Endodermal cell (in vitro differentiated cells): ENCODE measurements around the gene PPP1R12B. TPM values are rescaled to one million over a fixed set of nuclear protein-coding genes. Genes with fewer than 3 reads are reported as not detected.
A peak's percentile ranks its signal among the peaks of the same experiment; 100 is the strongest.
"Not testable (repeated sequence)": the region's sequence is repeated elsewhere in the genome, so short reads cannot be mapped to it uniquely, and the experiment has no call there.

Experiments used
- DNase-seq: peaks from one replicate; pipeline ENCODE4 v3.0.0-alpha.2; 2017
- H3K27ac ChIP-seq: 2 replicates; pipeline ENCODE4 v1.5.1; 2013; ENCODE audit warnings: mild to moderate bottlenecking, low read depth, low read length, moderate library complexity
- H3K27me3 ChIP-seq: 2 replicates; pipeline ENCODE4 v1.6.1; 2013; ENCODE audit warnings: mild to moderate bottlenecking, low read length, moderate library complexity; ENCODE audit not compliant: insufficient read depth, control insufficient read depth, poor library complexity, severe bottlenecking
- H3K36me3 ChIP-seq: 2 replicates; pipeline ENCODE4 v1.7.0; 2013; ENCODE audit warnings: mild to moderate bottlenecking, low read length, moderate library complexity; ENCODE audit not compliant: control insufficient read depth, insufficient read depth
- H3K4me1 ChIP-seq: one replicate; pipeline ENCODE4 v1.7.0; 2013; ENCODE audit warnings: low read length; ENCODE audit not compliant: control insufficient read depth, insufficient read depth
- H3K4me3 ChIP-seq: 2 replicates; pipeline ENCODE4 v1.5.1; 2013; ENCODE audit warnings: mild to moderate bottlenecking, low read length, moderate library complexity
- H3K9ac ChIP-seq: 2 replicates; pipeline ENCODE4 v1.6.1; 2013; ENCODE audit warnings: mild to moderate bottlenecking, low read length, moderate library complexity; ENCODE audit not compliant: poor library complexity, severe bottlenecking; ENCODE audit errors: extremely low read depth
- H3K9me3 ChIP-seq: 2 replicates; pipeline ENCODE4 v1.6.1; 2013; ENCODE audit warnings: mild to moderate bottlenecking, low read length, moderate library complexity; ENCODE audit not compliant: control insufficient read depth
- H3K27ac Mint-ChIP-seq: 2 replicates; pipeline ENCODE4 v1.8.0; 2020; ENCODE audit warnings: mixed read lengths
- H3K27me3 Mint-ChIP-seq: 2 replicates; pipeline ENCODE4 v1.8.0; 2021; ENCODE audit warnings: mild to moderate bottlenecking, mixed read lengths; ENCODE audit not compliant: insufficient read depth
- H3K36me3 Mint-ChIP-seq: 2 replicates; pipeline ENCODE4 v1.8.0; 2020; ENCODE audit warnings: low read depth, mixed read lengths
- H3K4me1 Mint-ChIP-seq: 2 replicates; pipeline ENCODE4 v1.8.0; 2020; ENCODE audit warnings: mixed read lengths
- H3K4me3 Mint-ChIP-seq: 2 replicates; pipeline ENCODE4 v1.8.0; 2020; ENCODE audit warnings: mild to moderate bottlenecking, moderate library complexity, mixed read lengths
- H3K9me3 Mint-ChIP-seq: 2 replicates; pipeline ENCODE4 v1.8.0; 2020; ENCODE audit warnings: mild to moderate bottlenecking, mixed read lengths
- CTCF ChIP-seq: fragments of 200-600 bp; sonication (generic); conservative IDR thresholded peaks from 2 replicates; pipeline ENCODE4 v1.5.0; 2021; ENCODE audit warnings: antibody characterized with exemption, mild to moderate bottlenecking
- WGBS, 2 experiments: methylation state at CpG; one replicate each; pipeline versions ENCODE4 v1.1.5 to v1.1.7; 2013; ENCODE audit warnings: missing lambda C conversion rate in 2 of 2, mixed read lengths in 1 of 2; ENCODE audit not compliant: insufficient coverage in 1 of 2, insufficient read length in 1 of 2; 5-methylcytosine and 5-hydroxymethylcytosine counted together
- total RNA-seq, 2 donors: library from RNA; stranded (reverse); fragmentation: NEBNext Ultra II Directional in 1 of 2; extraction: Animal tissue kit (Norgen Biotek cat#: 25700) in 1 of 2; gene quantifications; 2 replicates in 1 of 2; 3 replicates in 1 of 2; pipeline ENCODE4 v1.2.1, GENCODE V29; 2021

The PPP1R12B gene
- total RNA-seq, 2 donors from 2014 or later, result 19.2 to 20.3 TPM

GRCh38 chr1:202411422-202411821, 62.9 kb downstream of the PPP1R12B start:
- peaks cover 4% of the 10 kb centered on the region for H3K27me3 ChIP-seq
- H3K4me1 ChIP-seq, result peaks cover 5% of the 10 kb centered on the region
- peaks cover 25% of the 10 kb centered on the region for H3K4me1 Mint-ChIP-seq
- H3K36me3 ChIP-seq, result no peaks in the 10 kb centered on the region
- no peak for DNase-seq
- H3K27ac Mint-ChIP-seq, result peak overlapping the region; percentile 64
- no peaks in the 10 kb centered on the region for H3K36me3 Mint-ChIP-seq
- no peaks in the 10 kb centered on the region for H3K27me3 Mint-ChIP-seq
- no peak overlapping the region for H3K4me3 ChIP-seq
- no peak for TF ChIP-seq CTCF
- H3K9ac ChIP-seq, result no peak overlapping the region
- no peaks in the 10 kb centered on the region for H3K9me3 Mint-ChIP-seq
- H3K4me3 Mint-ChIP-seq, result no peak overlapping the region
- no peak overlapping the region for H3K27ac ChIP-seq
- no peaks in the 10 kb centered on the region for H3K9me3 ChIP-seq

DNA sequence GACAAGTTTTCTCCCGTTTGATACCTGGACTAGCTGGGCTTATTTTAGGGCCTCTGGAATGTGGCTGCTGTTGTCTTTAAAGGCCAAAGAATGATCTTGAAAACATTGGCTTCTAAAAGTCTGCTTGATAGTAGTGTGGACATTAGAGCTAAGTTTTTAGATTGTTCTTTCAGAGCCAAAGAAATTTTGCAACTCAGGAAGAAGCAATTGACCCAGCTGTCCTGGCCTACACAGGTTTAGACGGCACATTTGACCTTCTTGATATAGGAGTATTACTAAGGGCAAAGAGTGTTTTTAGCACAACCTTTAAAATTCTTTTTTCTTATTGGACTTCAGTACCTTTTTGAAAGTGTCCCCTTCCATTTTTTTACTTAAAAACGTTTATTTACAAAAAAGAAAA, 63.9 kb downstream of the PPP1R12B start:
- not testable (repeated sequence) for H3K4me3 Mint-ChIP-seq, H3K27ac ChIP-seq, DNase-seq, H3K27me3 ChIP-seq, H3K27me3 Mint-ChIP-seq, H3K36me3 Mint-ChIP-seq, H3K9me3 ChIP-seq, H3K4me3 ChIP-seq, H3K36me3 ChIP-seq, H3K9ac ChIP-seq, H3K9me3 Mint-ChIP-seq
- peaks cover 11% of the 10 kb centered on the region for H3K4me1 ChIP-seq
- peaks cover 31% of the 10 kb centered on the region for H3K4me1 Mint-ChIP-seq
- WGBS, 2 experiments, result 67 to 86% methylated on average over 1 of the region's 3 CpGs
- peak overlapping the region; percentile 34 for H3K27ac Mint-ChIP-seq

DNA sequence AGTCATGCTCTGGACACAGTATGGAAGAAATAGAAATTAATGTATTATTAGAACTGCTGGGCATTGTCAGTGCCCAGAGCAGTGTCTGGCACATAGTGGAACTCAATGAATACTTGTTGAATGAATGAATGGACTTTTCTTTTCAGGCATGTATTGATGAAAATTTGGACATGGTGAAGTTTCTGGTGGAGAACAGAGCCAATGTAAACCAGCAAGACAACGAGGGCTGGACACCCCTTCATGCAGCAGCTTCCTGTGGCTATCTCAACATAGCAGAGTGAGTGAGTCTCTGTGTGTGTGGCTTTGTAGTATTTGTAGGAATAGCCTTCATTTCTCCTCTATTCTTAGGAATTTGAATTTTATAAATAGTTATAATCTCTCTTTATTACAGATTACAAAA, 68.1 kb downstream of the PPP1R12B start:
- Mint-ChIP-seq H3K27ac (no peak overlapping the region), H3K4me3 (no peak overlapping the region), H3K27me3 (no peaks in the 10 kb centered on the region), H3K9me3 (no peaks in the 10 kb centered on the region), H3K4me1 (peaks cover 45% of the 10 kb centered on the region), H3K36me3 (no peaks in the 10 kb centered on the region)
- DNase-seq, result no peak
- Histone ChIP-seq H3K36me3 (no peaks in the 10 kb centered on the region), H3K9me3 (no peaks in the 10 kb centered on the region), H3K27me3 (no peaks in the 10 kb centered on the region), H3K4me1 (peaks cover 15% of the 10 kb centered on the region), H3K9ac (no peak overlapping the region), H3K4me3 (no peak overlapping the region), H3K27ac (no peak overlapping the region)
- 81 to 100% methylated on average over 1 of the region's 1 CpG for WGBS, 2 experiments
- no peak for TF ChIP-seq CTCF

- not testable (repeated sequence) for DNase-seq, H3K4me3 ChIP-seq, H3K27me3 ChIP-seq, H3K9ac ChIP-seq, H3K27ac ChIP-seq, H3K9me3 ChIP-seq, H3K36me3 ChIP-seq, H3K36me3 Mint-ChIP-seq, H3K9me3 Mint-ChIP-seq, H3K27me3 Mint-ChIP-seq, H3K4me3 Mint-ChIP-seq
- peaks cover 43% of the 10 kb centered on the region for H3K4me1 Mint-ChIP-seq
- H3K27ac Mint-ChIP-seq, result peak overlapping the region; percentile 27
- 97% methylated on average over 2 to 3 of the region's 4 CpGs for WGBS, 2 experiments
- H3K4me1 ChIP-seq, result peaks cover 15% of the 10 kb centered on the region
Measured at GRCh38 chr1:202417141-202417540, 68.6 kb downstream of the PPP1R12B start.

DNA sequence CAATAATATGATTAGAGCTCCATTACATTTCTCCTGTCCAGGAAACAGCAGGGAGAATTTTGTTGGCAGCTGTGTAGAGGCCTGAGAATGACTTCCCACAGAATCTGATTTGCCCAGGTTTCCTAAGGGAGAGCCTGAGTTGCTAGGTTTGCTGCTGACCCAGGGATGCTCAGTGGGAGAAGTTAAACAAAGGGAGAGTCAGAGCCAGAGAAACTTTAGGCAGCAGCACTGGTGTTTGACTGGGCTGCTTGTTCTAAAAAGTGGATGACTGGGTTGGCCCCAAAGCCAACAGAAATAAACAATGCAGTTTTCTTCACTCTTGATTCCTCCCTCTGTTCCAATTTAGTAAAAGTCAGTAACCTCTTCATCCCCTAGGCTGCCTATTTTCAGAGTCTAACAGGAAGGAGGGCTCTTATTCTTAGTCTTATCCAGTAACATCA, 69.3 kb downstream of the PPP1R12B start:
- H3K4me1 ChIP-seq, result peaks cover 15% of the 10 kb centered on the region
- H3K27me3 Mint-ChIP-seq, H3K4me3 ChIP-seq, DNase-seq, H3K4me3 Mint-ChIP-seq, H3K36me3 ChIP-seq, H3K9me3 Mint-ChIP-seq, H3K27ac ChIP-seq, H3K27me3 ChIP-seq, H3K9me3 ChIP-seq, H3K9ac ChIP-seq, H3K36me3 Mint-ChIP-seq: not testable (repeated sequence)
- Mint-ChIP-seq H3K4me1 (peaks cover 42% of the 10 kb centered on the region), H3K27ac (peak overlapping the region; percentile 3)

GRCh38 chr1:202419731-202420130, 71.2 kb downstream of the PPP1R12B start:
- WGBS, 2 experiments, result 75 to 86% methylated on average over 2 of the region's 3 CpGs
- peak overlapping the region; percentile 74 for H3K27ac Mint-ChIP-seq
- H3K4me1 Mint-ChIP-seq, result peaks cover 42% of the 10 kb centered on the region
- DNase-seq, H3K27me3 ChIP-seq, H3K36me3 ChIP-seq, H3K9me3 Mint-ChIP-seq, H3K27ac ChIP-seq, H3K36me3 Mint-ChIP-seq, H3K4me3 Mint-ChIP-seq, H3K27me3 Mint-ChIP-seq, H3K9me3 ChIP-seq: not testable (repeated sequence)
- H3K4me1 ChIP-seq, result peaks cover 15% of the 10 kb centered on the region
- H3K9ac ChIP-seq, result peak overlapping the region; percentile 38
- H3K4me3 ChIP-seq, result peak overlapping the region; percentile 44
